Spleen (tissue), 11 donors: ENCODE results near the gene SLC4A2. TPM values are rescaled to one million over a fixed set of nuclear protein-coding genes. Genes with fewer than 3 reads are reported as not detected.
A peak's percentile ranks its signal among the peaks of the same experiment; 100 is the strongest.

Experiments
- DNase-seq: peaks from one replicate; pipeline ENCODE4 v3.0.0-alpha.2; 2020
- H3K27ac ChIP-seq, 8 donors: fragments of 200-600 bp; sonication (generic) in 7 of 8; 1 replicate in 4 of 8; 2 replicates in 4 of 8; pipeline versions ENCODE4 v1.5.0 to v1.8.0; 2016 to 2021; ENCODE audit warnings: inconsistent platforms in 4 of 8, mild to moderate bottlenecking in 4 of 8, moderate library complexity in 1 of 8
- H3K27me3 ChIP-seq, 7 donors: fragments of 200-600 bp; sonication (generic) in 6 of 7; replicated peaks in 1 of 7; 1 replicate in 4 of 7; 2 replicates in 3 of 7; pipeline versions ENCODE4 v1.5.0 to v1.8.0; 2016 to 2021; ENCODE audit warnings: inconsistent platforms in 3 of 7, mild to moderate bottlenecking in 1 of 7
- H3K36me3 ChIP-seq, 6 donors: fragments of 200-600 bp; sonication (generic) in 5 of 6; 1 replicate in 4 of 6; 2 replicates in 2 of 6; pipeline versions ENCODE4 v1.5.0 to v1.8.0; 2016 to 2021; ENCODE audit warnings: inconsistent platforms in 2 of 6
- H3K4me1 ChIP-seq, 6 donors: fragments of 200-600 bp; sonication (generic) in 5 of 6; 1 replicate in 3 of 6; 2 replicates in 3 of 6; pipeline versions ENCODE4 v1.5.0 to v1.8.0; 2016 to 2021; ENCODE audit warnings: inconsistent platforms in 3 of 6
- H3K4me3 ChIP-seq, 8 donors: fragments of 200-600 bp; sonication (generic) in 7 of 8; 1 replicate in 4 of 8; 2 replicates in 4 of 8; pipeline versions ENCODE4 v1.5.0 to v1.8.0; 2016 to 2021; ENCODE audit warnings: inconsistent platforms in 4 of 8, mild to moderate bottlenecking in 4 of 8, moderate library complexity in 2 of 8
- H3K9me3 ChIP-seq, 8 donors: fragments of 200-600 bp; sonication (generic) in 7 of 8; 1 replicate in 4 of 8; 2 replicates in 4 of 8; pipeline versions ENCODE4 v1.5.0 to v1.8.0; 2016 to 2021; ENCODE audit warnings: inconsistent platforms in 4 of 8
- POLR2A ChIP-seq, 3 donors: fragments of 450-650 bp; IDR thresholded peaks; one replicate each; pipeline ENCODE4 v1.5.1; 2017; ENCODE audit warnings: antibody characterized with exemption in 3 of 3, mild to moderate bottlenecking in 1 of 3
- POLR2AphosphoS5 ChIP-seq, 3 donors: sonication (generic); formaldehyde crosslinking; IDR thresholded peaks; one replicate each; pipeline ENCODE4 v1.5.1; 2017; ENCODE audit warnings: antibody characterized with exemption in 3 of 3
- WGBS, 5 donors: extraction: QIAGEN DNeasy Blood & Tissue Kit in 3 of 5; methylation state at CpG; one replicate each; pipeline versions ENCODE4 v1.1.5 to v1.1.7; 2013 to 2018; 5-methylcytosine and 5-hydroxymethylcytosine counted together
- intact Hi-C: fragments of 100-400 bp; cut with DNase I; formaldehyde crosslinking; loops from one replicate; pipeline ENCODE4 v1.15.0; 2023; ENCODE audit warnings: low total_unique reads
- polyA plus RNA-seq, 3 donors: library from polyadenylated mRNA; stranded (reverse); fragments of 200-250 nt; gene quantifications; one replicate each; pipeline ENCODE4 v1.2.1, GENCODE V29; 2013
- total RNA-seq, 7 donors: library from RNA; depleted of rRNA in 3 of 7; stranded (reverse); fragments of >200 nt in 3 of 7; fragmentation: NEBNext Ultra II Directional in 4 of 7; extraction: Animal tissue kit (Norgen Biotek cat#: 25700) in 4 of 7; gene quantifications; one replicate each; pipeline versions ENCODE4 v1.1.0 to v1.2.1, GENCODE V29; 2016 to 2021
- TF ChIP-seq, protein P1 (sequence below), 11 experiments: fragments of 200-600 bp in 7 of 11; fragments of 450-650 bp in 4 of 11; sonication (generic) in 4 of 11; IDR thresholded peaks in 8 of 11; conservative IDR thresholded peaks in 3 of 11; 1 replicate in 7 of 11; 2 replicates in 4 of 11; pipeline versions ENCODE4 v1.4.0 to v1.8.0; 2016 to 2021; ENCODE audit warnings: antibody characterized with exemption in 11 of 11, inconsistent platforms in 4 of 11, mild to moderate bottlenecking in 1 of 11
- donor health status: healthy with polysubstance abuse.
- donor health status: DM: no; HTN: no; CAD: no; lungs with moderate emphysema.
- donor health status: DM: no; HTN: no; CAD: no.
- donor health status: Bipolar disorder and iron deficiency.
- donor health status: healthy.
- donor health status: DM: no; HTN: no; CAD: no.
- donor health status: DM: yes; HTN: yes; CAD: no.

SLC4A2 gene
- total and polyA plus RNA-seq, 10 donors = 43.9 to 122 (median 90.9) TPM

DNA sequence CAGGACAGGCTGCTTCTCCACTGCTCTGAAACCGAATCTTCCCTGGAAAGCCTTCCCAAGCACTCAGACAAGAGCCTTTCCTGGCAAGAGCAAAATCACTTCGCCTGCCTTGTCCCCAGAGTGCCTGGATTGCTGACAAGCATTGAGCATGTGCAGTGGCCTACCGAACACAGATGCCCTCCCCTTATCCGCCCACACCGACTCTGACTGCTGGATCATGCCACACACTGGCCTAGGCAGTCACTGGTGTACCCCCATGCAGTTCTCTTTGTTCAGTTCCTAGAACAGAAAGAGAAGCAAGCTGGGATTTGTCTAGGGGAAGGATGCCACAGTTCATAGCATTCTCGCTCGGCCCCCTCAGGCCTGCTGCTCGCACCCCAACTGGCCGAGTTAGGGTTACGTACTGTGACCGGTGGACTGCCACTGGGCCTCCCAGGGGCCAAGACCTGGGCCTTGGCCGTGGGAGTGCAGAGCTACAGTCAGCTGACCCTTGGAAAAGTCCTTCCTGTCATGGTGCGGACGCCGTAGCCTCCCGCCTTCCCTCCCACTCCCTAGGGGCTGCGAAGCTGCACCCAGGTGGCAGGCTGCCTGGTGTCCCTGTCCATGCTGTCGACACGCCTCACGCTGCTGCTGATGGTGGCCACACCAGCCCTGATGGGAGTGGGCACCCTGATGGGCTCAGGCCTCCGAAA, 24.2 kb upstream of the SLC4A2 start:
- intact Hi-C loops = no loop called here
- Histone ChIP-seq H3K27me3 (no peaks in the 10 kb centered on the region), H3K27ac (no peak overlapping the region), H3K4me1 (peaks cover 0 to 26% (median 11%) of the 10 kb centered on the region in 6 donors), H3K4me3 (no peak overlapping the region), H3K9me3 (no peaks in the 10 kb centered on the region), H3K36me3 (peaks cover 0 to 69% (median 35%) of the 10 kb centered on the region in 6 donors)
- no peak for DNase-seq
- WGBS, 5 donors = 85 to 94% (median 91%) methylated on average over 15 to 21 of the region's 21 CpGs
- TF ChIP-seq POLR2A (IDR thresholded peaks at IDR 0.05) (no peak), POLR2AphosphoS5 (IDR thresholded peaks at IDR 0.05) (no peak)
- TF ChIP-seq, protein P1, sequence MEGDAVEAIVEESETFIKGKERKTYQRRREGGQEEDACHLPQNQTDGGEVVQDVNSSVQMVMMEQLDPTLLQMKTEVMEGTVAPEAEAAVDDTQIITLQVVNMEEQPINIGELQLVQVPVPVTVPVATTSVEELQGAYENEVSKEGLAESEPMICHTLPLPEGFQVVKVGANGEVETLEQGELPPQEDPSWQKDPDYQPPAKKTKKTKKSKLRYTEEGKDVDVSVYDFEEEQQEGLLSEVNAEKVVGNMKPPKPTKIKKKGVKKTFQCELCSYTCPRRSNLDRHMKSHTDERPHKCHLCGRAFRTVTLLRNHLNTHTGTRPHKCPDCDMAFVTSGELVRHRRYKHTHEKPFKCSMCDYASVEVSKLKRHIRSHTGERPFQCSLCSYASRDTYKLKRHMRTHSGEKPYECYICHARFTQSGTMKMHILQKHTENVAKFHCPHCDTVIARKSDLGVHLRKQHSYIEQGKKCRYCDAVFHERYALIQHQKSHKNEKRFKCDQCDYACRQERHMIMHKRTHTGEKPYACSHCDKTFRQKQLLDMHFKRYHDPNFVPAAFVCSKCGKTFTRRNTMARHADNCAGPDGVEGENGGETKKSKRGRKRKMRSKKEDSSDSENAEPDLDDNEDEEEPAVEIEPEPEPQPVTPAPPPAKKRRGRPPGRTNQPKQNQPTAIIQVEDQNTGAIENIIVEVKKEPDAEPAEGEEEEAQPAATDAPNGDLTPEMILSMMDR (IDR thresholded peaks at IDR 0.05 in 8 of 11, conservative IDR thresholded peaks at IDR 0.05 in 3 of 11) = no peak

DNA sequence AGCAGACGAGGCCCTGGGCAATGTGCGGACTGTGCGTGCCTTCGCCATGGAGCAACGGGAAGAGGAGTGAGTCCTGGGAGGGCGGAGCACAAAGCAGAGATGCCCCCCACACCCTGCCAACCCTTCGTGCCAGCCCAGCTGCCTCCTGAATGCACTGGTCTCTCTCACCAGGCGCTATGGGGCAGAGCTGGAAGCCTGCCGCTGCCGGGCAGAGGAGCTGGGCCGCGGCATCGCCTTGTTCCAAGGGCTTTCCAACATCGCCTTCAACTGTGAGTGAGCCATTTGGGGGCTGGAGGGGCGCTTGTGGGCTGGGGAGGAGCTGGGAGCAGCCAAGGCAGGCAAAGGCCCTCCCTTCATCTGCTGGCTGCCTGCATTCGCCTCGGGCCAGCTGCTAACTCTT, 23.5 kb upstream of the SLC4A2 start:
- intact Hi-C loops = no loop called here
- Histone ChIP-seq H3K36me3 (peaks cover 0 to 69% (median 35%) of the 10 kb centered on the region in 6 donors), H3K27ac (no peak overlapping the region), H3K4me3 (no peak overlapping the region), H3K9me3 (no peaks in the 10 kb centered on the region), H3K4me1 (peaks cover 0 to 19% (median 11%) of the 10 kb centered on the region in 6 donors), H3K27me3 (no peaks in the 10 kb centered on the region)
- no peak for DNase-seq
- 91 to 98% (median 96%) methylated on average over 15 to 17 of the region's 17 CpGs for WGBS, 5 donors
- TF ChIP-seq POLR2A (IDR thresholded peaks at IDR 0.05) (no peak), POLR2AphosphoS5 (IDR thresholded peaks at IDR 0.05) (no peak)
- TF ChIP-seq, protein P1 (IDR thresholded peaks at IDR 0.05 in 8 of 11, conservative IDR thresholded peaks at IDR 0.05 in 3 of 11) = no peak

DNA sequence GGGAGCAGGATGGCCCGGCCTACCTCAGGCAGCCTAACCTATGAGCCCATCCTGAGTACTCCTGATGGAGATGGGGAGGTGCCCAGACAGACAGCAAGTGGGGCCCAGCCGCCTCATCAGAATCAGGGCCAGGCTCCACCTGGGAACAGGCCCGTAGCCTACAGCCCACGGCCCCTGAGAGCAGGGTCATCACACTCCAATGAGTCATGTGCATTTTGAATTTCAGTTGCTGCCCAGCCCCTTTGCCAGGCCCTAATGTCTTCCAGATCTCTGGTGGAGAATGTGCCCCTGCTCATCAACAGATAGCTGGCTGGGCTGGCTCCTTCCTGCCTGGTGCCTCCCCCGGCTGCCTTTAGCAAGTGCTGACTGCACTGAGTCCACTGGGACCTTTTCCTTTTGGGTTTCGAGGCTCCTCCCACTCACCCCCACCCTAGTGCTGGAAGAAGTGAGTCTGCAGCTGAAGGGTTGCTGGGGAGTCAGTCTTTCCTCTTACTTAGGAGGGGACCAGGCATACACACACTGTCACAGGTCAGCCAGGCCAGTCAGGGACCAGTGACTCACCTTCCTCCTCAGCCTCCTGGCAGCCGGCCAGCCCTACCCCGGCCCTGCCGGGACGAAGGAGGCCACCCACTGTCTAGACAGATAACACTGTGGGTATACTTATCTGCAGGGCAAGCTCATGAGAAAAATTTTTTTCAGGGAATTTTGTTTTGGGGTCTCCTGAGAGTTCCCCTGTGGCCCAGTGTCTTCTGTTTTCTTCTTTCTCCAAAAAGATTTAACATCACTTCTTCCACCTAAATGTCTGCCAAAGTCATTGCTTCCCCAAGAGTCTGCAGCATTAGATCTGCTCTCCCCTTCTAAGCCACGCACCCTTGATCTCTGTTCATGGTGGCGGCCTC, 20.2 kb upstream of the SLC4A2 start:
- no peak for DNase-seq
- peak overlapping the region in 2 of 8 donors; percentile 5 to 36 for H3K27ac ChIP-seq
- H3K36me3 ChIP-seq = peaks cover 0 to 68% (median 39%) of the 10 kb centered on the region in 6 donors
- no peaks in the 10 kb centered on the region for H3K9me3 ChIP-seq
- intact Hi-C loops = no loop called here
- TF ChIP-seq POLR2A (IDR thresholded peaks at IDR 0.05) (no peak), POLR2AphosphoS5 (IDR thresholded peaks at IDR 0.05) (peak in 2 of 3 donors; percentile 21 to 50)
- no peaks in the 10 kb centered on the region for H3K27me3 ChIP-seq
- 41 to 49% (median 45%) methylated on average over 12 of the region's 12 CpGs for WGBS, 5 donors
- peaks cover 0 to 18% (median 11%) of the 10 kb centered on the region in 6 donors for H3K4me1 ChIP-seq
- H3K4me3 ChIP-seq = no peak overlapping the region

DNA sequence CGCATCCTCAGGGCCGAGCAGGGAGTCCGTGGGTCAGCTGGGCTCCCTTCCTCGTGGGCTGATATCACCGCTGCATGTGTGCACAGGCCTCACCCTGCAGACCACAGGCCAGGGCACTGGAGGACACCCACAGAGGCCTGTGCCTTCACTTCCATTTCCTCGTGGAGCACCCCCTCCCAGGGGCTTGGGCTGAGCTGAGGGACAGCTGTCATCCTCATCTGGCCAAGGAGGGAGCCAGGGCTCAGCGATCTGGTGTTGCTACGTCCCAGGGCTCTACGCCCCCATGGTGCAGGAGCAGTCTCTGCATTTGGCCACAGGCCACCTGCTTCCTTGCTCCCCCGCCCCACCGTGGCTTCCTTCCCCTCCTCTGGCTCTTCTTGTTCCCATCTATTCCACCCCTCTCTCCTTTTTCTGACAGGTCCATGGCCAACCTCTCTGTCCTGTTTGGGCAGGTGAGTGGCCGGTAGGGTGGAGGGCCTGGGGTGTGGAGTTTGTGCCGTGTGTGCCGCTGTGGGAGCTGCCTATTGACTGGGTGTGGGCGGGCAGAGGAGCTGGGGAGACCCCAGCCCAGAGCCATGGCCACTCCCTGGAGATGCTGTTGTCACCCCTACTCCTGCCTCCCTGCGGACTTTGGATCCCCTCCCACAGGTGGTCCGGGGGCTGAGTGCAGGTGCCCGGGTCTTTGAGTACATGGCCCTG, 19.4 kb upstream of the SLC4A2 start:
- H3K4me1 ChIP-seq = peaks cover 0 to 18% (median 11%) of the 10 kb centered on the region in 6 donors
- H3K27ac ChIP-seq = no peak overlapping the region
- no peaks in the 10 kb centered on the region for H3K9me3 ChIP-seq
- no peak overlapping the region for H3K4me3 ChIP-seq
- intact Hi-C loops = no loop called here
- no peaks in the 10 kb centered on the region for H3K27me3 ChIP-seq
- H3K36me3 ChIP-seq = peaks cover 0 to 68% (median 39%) of the 10 kb centered on the region in 6 donors
- peak in 1 of 3 donors; percentile 27 for TF ChIP-seq POLR2AphosphoS5 (IDR thresholded peaks at IDR 0.05)
- TF ChIP-seq, protein P1 (IDR thresholded peaks at IDR 0.05 in 8 of 11, conservative IDR thresholded peaks at IDR 0.05 in 3 of 11) = no peak
- WGBS, 5 donors = 64 to 72% (median 68%) methylated on average over 17 to 18 of the region's 18 CpGs
- no peak for DNase-seq
